ENCODE results near the gene LIX1.

DNA sequence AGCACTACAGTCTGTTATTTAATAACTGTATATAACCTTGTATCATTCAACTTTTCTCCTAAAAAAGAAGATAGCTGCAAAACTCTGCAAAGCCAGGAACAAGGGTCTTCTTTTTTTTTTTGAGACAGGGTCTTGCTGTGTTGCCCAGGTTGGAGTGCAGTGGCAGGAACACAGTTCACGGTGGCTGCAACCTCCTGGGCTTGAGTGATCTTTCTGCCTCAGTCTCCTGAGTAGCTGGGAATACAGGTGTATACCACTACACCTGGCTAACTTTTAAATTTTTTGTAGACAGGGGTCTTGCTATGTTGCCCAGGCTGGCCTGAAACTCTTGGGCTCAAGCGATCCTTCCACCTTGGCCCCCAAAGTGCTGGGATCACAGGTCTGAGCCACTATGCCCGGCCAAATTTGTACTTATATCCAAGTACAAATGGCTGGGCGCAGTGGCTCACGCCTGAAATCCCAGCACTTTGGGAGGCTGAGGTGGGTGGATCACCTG lies 21.4 kb upstream of the LIX1 start:
- TF ChIP-seq, protein P1, sequence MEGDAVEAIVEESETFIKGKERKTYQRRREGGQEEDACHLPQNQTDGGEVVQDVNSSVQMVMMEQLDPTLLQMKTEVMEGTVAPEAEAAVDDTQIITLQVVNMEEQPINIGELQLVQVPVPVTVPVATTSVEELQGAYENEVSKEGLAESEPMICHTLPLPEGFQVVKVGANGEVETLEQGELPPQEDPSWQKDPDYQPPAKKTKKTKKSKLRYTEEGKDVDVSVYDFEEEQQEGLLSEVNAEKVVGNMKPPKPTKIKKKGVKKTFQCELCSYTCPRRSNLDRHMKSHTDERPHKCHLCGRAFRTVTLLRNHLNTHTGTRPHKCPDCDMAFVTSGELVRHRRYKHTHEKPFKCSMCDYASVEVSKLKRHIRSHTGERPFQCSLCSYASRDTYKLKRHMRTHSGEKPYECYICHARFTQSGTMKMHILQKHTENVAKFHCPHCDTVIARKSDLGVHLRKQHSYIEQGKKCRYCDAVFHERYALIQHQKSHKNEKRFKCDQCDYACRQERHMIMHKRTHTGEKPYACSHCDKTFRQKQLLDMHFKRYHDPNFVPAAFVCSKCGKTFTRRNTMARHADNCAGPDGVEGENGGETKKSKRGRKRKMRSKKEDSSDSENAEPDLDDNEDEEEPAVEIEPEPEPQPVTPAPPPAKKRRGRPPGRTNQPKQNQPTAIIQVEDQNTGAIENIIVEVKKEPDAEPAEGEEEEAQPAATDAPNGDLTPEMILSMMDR (IDR thresholded peaks at IDR 0.05; ENCODE audit: poor library complexity, severe bottlenecking): no peak
- TF ChIP-seq TAF1 (IDR thresholded peaks at IDR 0.05; ENCODE audit: low read depth): no peak
- TF ChIP-seq EZH2 (IDR thresholded peaks at IDR 0.05; ENCODE audit: borderline replicate concordance, insufficient read depth, low read length, poor library complexity, severe bottlenecking): no peak
- TF ChIP-seq MXI1 (conservative IDR thresholded peaks at IDR 0.05; ENCODE audit: poor library complexity, severe bottlenecking): no peak
- TF ChIP-seq POLR2AphosphoS5 (IDR thresholded peaks at IDR 0.05): no peak

Measured in neural cell (in vitro differentiated cells).